HUES64 (cell line): ENCODE results near the gene CHN2.

Experiments
- H3K27ac ChIP-seq: 2 replicates; pipeline ENCODE4 v1.7.0; 2013; ENCODE audit warnings: low read depth, low read length, inconsistent platforms
- H3K27me3 ChIP-seq: 2 replicates; pipeline ENCODE4 v1.6.1; 2013; ENCODE audit warnings: mild to moderate bottlenecking, low read length; ENCODE audit not compliant: insufficient read depth
- H3K36me3 ChIP-seq: 2 replicates; pipeline ENCODE4 v1.6.1; 2013; ENCODE audit warnings: mild to moderate bottlenecking, low read length; ENCODE audit not compliant: insufficient read depth
- H3K4me1 ChIP-seq: 2 replicates; pipeline ENCODE4 v1.6.1; 2013; ENCODE audit warnings: mild to moderate bottlenecking, low read length, moderate library complexity; ENCODE audit not compliant: insufficient read depth
- H3K4me3 ChIP-seq: 2 replicates; pipeline ENCODE4 v1.5.1; 2013; ENCODE audit warnings: mild to moderate bottlenecking, low read length, moderate library complexity
- H3K9ac ChIP-seq: 2 replicates; pipeline ENCODE4 v1.6.1; 2013; ENCODE audit warnings: mild to moderate bottlenecking, low read depth, low read length
- H3K9me3 ChIP-seq: 2 replicates; pipeline ENCODE4 v1.6.1; 2013; ENCODE audit warnings: low read depth, low read length; ENCODE audit not compliant: insufficient read depth
- WGBS: fragments of 150-250, 120-280 bp; methylation state at CpG from one replicate; pipeline ENCODE4 v1.1.7; 2013; ENCODE audit warnings: missing lambda C conversion rate; 5-methylcytosine and 5-hydroxymethylcytosine counted together

CHN2 gene

GRCh38 chr7:29424984-29425309 lies 230.4 kb downstream of the CHN2 start:
- H3K36me3 ChIP-seq: no peaks in the 10 kb centered on the region
- H3K9me3 ChIP-seq: no peaks in the 10 kb centered on the region

DNA sequence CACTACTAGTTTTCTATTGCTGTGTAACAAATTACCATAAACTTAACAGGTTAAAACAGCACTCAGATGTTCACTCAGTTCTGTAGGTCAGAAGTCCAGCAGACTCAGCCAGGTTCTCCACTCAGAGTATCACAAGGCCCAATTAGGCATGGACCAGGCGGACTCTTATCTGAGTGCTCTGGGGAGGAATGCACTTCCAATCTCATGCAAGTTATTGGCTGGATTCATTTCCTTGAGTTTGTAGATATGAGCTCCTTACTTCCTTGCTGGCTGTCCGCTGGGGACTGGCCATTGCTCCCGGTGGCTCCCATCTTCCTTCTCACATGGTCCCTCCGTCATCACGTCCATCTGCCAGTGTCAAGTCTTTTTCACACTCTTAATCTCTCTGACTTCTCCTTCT lies 232.0 kb downstream of the CHN2 start:
- no peak overlapping the region for H3K4me3 ChIP-seq
- no peak overlapping the region for H3K9ac ChIP-seq
- WGBS: 94% methylated on average over 5 of the region's 5 CpGs
- H3K36me3 ChIP-seq: no peaks in the 10 kb centered on the region
- H3K27me3 ChIP-seq: no peaks in the 10 kb centered on the region
- no peak overlapping the region for H3K27ac ChIP-seq
- no peaks in the 10 kb centered on the region for H3K9me3 ChIP-seq
- H3K4me1 ChIP-seq: no peaks in the 10 kb centered on the region; the same call in 1 of the 2 replicates

More at GRCh38 chr7:29424984-29425309, 230.4 kb downstream of the CHN2 start:
- no peaks in the 10 kb centered on the region for H3K27me3 ChIP-seq
- no peak overlapping the region for H3K9ac ChIP-seq
- H3K4me1 ChIP-seq: no peaks in the 10 kb centered on the region
- WGBS: 93% methylated on average over 3 of the region's 3 CpGs
- H3K4me3 ChIP-seq: no peak overlapping the region
- H3K27ac ChIP-seq: no peak overlapping the region

DNA sequence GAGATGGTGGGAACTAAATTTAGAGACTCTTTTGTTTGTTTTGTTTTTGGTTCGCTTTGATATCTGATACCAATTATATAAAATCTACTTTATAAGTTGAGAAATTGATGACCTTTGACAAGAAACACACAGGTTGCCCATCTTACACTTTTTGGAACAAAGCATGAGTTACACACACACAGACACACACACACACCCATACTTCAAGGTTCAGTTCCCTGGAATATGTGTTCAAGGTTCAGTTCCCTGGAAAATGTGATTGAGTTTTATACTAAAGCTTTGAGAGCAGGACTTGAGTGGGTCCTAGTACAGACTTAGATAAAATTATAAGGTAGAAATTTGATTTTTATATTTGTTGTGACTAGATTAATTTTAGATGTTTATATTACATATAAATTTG lies 234.8 kb downstream of the CHN2 start:
- no CpG with 5 or more reads among the region's 1 CpG for whole genome bisulfite sequencing
- Histone ChIP-seq H3K4me1 (no peaks in the 10 kb centered on the region; the same call in 1 of the 2 replicates), H3K27me3 (no peaks in the 10 kb centered on the region), H3K27ac (no peak overlapping the region), H3K9ac (no peak overlapping the region), H3K36me3 (no peaks in the 10 kb centered on the region), H3K9me3 (no peaks in the 10 kb centered on the region), H3K4me3 (no peak overlapping the region)

DNA sequence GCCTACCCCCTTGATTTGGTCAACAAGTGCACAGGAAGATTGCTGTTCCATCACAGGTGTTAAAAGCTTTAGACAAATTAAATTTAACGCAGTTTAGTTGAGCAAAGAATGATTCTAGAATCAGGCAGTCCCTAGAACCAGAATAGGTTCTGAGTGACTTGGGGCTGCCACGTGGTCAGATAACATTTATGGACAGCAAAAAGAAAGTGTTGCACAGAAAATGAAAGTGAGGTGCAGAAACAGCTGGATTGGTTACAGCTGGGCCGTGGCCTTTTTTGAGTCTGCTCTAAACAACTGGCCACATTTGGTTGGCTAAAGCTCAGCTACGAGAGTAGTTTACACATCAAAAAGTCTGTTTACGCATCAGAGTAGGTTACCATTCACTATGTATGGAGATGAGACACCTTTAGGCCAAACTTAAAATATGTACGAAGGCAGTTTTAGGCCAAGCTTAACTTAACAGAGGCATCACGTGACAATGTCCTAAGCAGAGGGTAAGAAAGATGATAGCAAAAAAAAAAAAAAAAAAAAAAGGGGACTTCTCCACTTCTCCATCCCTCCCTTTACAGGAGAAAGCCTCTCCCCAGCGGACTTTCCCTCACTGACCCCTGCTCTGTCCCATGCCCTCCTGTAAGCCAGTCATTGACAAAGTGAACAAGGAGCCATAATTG lies 235.8 kb downstream of the CHN2 start:
- H3K36me3 ChIP-seq: no peaks in the 10 kb centered on the region
- no peaks in the 10 kb centered on the region for H3K27me3 ChIP-seq
- no peaks in the 10 kb centered on the region; the same call in 1 of the 2 replicates for H3K4me1 ChIP-seq
- no peak overlapping the region for H3K4me3 ChIP-seq
- 84% methylated on average over 7 of the region's 8 CpGs for WGBS
- H3K9me3 ChIP-seq: no peaks in the 10 kb centered on the region
- H3K9ac ChIP-seq: no peak overlapping the region
- no peak overlapping the region for H3K27ac ChIP-seq

GRCh38 chr7:29431686-29432085 lies 237.1 kb downstream of the CHN2 start:
- Histone ChIP-seq H3K36me3 (no peaks in the 10 kb centered on the region), H3K4me1 (no peaks in the 10 kb centered on the region; the same call in 1 of the 2 replicates), H3K4me3 (no peak overlapping the region), H3K27ac (no peak overlapping the region), H3K9ac (no peak overlapping the region), H3K27me3 (no peaks in the 10 kb centered on the region), H3K9me3 (no peaks in the 10 kb centered on the region)
- WGBS: 98% methylated on average over 3 of the region's 3 CpGs

GRCh38 chr7:29432721-29433120 lies 238.1 kb downstream of the CHN2 start:
- H3K27me3 ChIP-seq: no peaks in the 10 kb centered on the region
- no peak overlapping the region for H3K4me3 ChIP-seq
- H3K36me3 ChIP-seq: no peaks in the 10 kb centered on the region
- H3K9me3 ChIP-seq: no peaks in the 10 kb centered on the region
- WGBS: 95% methylated on average over 7 of the region's 7 CpGs
- no peak overlapping the region for H3K27ac ChIP-seq
- no peaks in the 10 kb centered on the region; the same call in 1 of the 2 replicates for H3K4me1 ChIP-seq
- H3K9ac ChIP-seq: no peak overlapping the region

- no peaks in the 10 kb centered on the region for H3K36me3 ChIP-seq
- H3K4me3 ChIP-seq: no peak overlapping the region
- H3K4me1 ChIP-seq: no peaks in the 10 kb centered on the region; the same call in 1 of the 2 replicates
- no peak overlapping the region for H3K27ac ChIP-seq
- 100% methylated on average over 2 of the region's 2 CpGs for WGBS
- H3K27me3 ChIP-seq: no peaks in the 10 kb centered on the region
- no peaks in the 10 kb centered on the region for H3K9me3 ChIP-seq
- no peak overlapping the region for H3K9ac ChIP-seq
Measured at GRCh38 chr7:29434380-29434768, 239.8 kb downstream of the CHN2 start.

DNA sequence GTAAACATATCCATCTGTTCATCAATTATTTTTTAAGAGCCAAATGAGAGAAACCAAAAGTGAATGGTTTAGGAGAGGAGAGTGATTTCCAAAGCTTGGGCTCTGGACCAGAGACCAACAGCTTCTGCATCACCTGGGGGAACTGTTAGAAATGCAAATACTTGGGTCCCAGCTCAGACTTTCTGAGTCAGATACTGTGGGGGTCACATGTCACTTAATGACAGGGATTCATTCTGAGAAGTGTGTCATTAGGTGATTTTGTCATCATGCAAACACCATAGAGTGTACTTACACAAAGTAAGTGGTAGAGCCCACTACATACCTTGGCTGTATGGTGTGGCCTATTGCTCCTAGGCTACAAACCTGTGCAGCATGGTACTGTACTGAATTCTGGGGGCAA lies 240.6 kb downstream of the CHN2 start:
- no peaks in the 10 kb centered on the region; the same call in 1 of the 2 replicates for H3K4me1 ChIP-seq
- no peaks in the 10 kb centered on the region for H3K36me3 ChIP-seq
- H3K9ac ChIP-seq: no peak overlapping the region
- H3K27ac ChIP-seq: no peak overlapping the region
- H3K9me3 ChIP-seq: no peaks in the 10 kb centered on the region
- H3K27me3 ChIP-seq: no peaks in the 10 kb centered on the region
- H3K4me3 ChIP-seq: no peak overlapping the region

DNA sequence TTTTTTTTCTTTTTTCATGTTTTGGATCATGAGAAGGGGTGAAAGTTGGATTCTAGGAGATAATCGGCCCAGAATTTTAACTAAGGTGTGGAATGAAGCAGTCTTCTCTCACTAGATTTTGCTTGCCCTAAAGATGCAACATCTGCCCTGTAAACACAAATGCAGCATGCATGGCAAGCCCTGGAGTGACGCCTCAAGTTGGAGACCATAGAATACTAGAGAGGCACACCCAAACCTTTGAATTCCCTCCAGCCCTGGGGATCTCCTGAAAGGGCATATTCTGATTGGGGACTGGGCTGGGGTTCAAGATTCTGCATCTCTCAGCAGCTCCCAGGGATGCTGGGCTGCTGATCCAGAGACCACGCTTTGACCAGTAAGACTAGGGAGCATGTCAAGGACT lies 241.3 kb downstream of the CHN2 start:
- Histone ChIP-seq H3K4me1 (no peaks in the 10 kb centered on the region; the same call in 1 of the 2 replicates), H3K27me3 (peaks cover 1% of the 10 kb centered on the region; the same call in 1 of the 2 replicates), H3K4me3 (no peak overlapping the region), H3K9me3 (no peaks in the 10 kb centered on the region), H3K9ac (no peak overlapping the region), H3K36me3 (no peaks in the 10 kb centered on the region), H3K27ac (no peak overlapping the region)
- 95% methylated on average over 2 of the region's 3 CpGs for WGBS

DNA sequence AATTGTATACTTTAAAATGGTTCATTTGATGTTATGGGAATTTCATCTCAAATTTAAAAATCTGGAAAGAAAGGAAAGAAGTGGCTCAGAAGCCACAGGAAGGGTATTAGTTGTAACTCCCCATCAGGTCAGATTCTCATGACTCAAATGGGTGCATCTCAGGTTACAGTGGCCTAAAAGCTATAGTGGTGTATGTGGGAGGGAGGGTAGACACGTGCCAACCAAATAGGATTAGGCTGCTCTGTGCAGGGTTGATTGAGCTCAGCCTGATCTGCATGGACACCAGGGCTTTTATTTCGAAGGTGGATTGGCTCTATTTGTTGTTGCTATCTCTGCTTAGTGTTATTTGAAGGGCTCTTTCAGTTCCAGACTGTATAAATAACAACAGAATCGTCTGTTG lies 247.6 kb downstream of the CHN2 start:
- H3K36me3 ChIP-seq: no peaks in the 10 kb centered on the region
- H3K9ac ChIP-seq: no peak overlapping the region
- no peaks in the 10 kb centered on the region for H3K9me3 ChIP-seq
- H3K4me3 ChIP-seq: no peak overlapping the region
- 50% methylated on average over 3 of the region's 3 CpGs for WGBS
- peaks cover 22% of the 10 kb centered on the region for H3K4me1 ChIP-seq
- peaks cover 26% of the 10 kb centered on the region; the same call in 1 of the 2 replicates for H3K27me3 ChIP-seq
- no peak overlapping the region for H3K27ac ChIP-seq

DNA sequence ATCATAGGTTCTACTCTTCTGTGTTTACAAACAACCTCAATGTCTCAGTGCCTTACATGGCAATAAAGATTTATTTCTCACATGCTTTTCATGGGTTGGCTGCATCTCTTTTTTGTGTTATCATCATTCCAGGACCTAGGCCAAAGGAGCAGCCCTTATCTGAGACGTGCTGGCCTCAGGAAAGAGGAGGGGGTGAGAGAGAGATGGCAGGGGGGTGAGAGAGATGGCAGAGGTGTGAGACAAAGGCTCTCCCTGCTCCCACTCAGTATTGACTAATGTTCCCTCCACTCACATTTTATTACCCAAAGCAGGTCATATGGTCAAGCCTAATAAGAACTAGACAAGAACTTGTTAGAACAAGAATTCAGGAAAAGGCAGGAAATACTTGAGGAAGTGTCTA lies 249.0 kb downstream of the CHN2 start:
- H3K4me3 ChIP-seq: no peak overlapping the region
- no peak overlapping the region for H3K9ac ChIP-seq
- H3K36me3 ChIP-seq: no peaks in the 10 kb centered on the region
- H3K27ac ChIP-seq: no peak overlapping the region
- H3K9me3 ChIP-seq: no peaks in the 10 kb centered on the region
- H3K27me3 ChIP-seq: peaks cover 26% of the 10 kb centered on the region; the same call in 1 of the 2 replicates
- 83% methylated on average over 1 of the region's 1 CpG for WGBS
- H3K4me1 ChIP-seq: peaks cover 22% of the 10 kb centered on the region

GRCh38 chr7:29444267-29444666 lies 249.7 kb downstream of the CHN2 start:
- H3K27ac ChIP-seq: no peak overlapping the region
- peaks cover 22% of the 10 kb centered on the region for H3K4me1 ChIP-seq
- no peak overlapping the region for H3K4me3 ChIP-seq
- H3K9ac ChIP-seq: no peak overlapping the region
- H3K27me3 ChIP-seq: peaks cover 26% of the 10 kb centered on the region; the same call in 1 of the 2 replicates
- H3K36me3 ChIP-seq: no peaks in the 10 kb centered on the region
- WGBS: 96% methylated on average over 3 of the region's 3 CpGs
- no peaks in the 10 kb centered on the region for H3K9me3 ChIP-seq
